ENCODE data around the gene CORO6.

The CORO6 gene

DNA sequence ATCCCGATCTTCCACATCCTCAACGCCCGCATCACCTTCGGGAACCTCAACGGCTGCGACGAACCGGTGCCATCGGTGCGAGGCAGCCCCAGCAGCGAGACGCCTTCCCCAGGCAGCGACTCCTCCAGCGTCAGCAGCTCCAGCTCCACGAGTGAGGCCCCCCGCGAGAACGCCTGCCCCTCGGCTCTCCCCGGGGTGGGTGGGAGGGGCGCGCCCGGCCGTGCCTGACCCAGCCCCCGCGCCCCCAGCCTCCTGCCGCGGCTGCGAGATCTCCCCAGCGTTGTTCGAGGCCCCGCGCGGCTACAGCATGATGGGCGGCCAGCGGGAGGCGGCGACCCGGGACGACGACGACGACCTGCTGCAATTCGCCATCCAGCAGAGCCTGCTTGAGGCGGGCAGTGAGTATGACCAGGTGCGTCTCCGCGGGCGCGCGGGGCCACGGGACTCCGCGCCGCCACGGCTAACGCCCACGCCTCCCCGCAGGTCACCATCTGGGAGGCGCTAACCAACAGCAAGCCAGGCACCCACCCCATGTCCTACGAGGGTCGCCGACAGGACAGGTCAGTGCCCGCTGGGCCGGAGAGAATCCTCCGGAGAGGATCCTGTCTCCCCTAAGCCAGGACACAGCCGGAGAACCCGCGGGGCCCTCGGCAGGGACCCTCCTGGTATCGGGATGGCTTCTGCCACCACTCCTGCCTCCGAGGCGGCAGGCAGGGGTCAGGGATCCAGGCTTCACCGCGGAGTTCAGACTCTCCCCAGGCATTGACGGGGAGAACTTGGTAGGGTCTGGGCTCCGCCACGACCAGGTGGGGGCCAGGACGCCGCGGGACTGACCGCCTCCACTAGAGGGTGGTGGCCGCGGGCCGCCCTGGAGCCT, 10.1 kb downstream of the CORO6 start:
- no peak for DNase-seq (ENCODE audit: low spot score)

- DNase-seq (ENCODE audit: low spot score): no peak
These were observed 10.7 kb downstream of the CORO6 start for GRCh38 chr17:29612094-29612403.

DNA sequence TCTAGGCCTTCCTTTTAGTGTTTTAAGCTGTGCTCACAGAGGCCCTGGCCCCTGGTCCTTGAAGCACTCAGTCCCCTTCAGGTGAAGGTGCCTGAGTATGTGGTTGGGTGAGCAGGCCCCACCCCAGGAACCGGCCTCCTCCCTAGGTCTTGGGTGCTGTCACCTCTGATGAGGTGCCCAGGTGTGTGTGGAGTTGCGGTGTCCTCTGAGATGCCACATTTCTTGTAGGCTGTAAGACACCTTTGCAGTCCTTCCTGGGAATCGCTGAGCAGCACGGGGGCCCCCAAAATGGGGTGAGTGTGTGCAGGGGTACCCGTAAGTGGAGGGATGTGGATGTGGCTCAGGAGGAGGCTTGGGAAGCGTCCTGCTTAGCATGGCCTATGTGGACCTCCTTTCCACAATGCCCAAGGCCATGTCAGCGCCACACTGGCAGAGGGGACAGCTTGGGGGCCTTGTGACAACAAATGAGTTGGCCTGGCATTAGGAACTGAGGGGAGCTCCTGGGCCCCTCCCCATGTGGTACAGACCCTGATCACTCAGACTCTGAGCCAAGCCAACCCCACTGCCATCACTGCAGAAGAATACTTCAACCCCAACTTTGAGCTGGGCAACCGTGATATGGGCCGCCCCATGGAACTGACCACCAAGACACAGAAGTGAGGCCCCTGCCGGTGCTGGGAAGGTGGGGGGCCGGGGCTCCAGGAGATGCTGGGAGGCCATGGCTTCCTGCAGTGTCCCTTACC, 11.2 kb downstream of the CORO6 start:
- peak; percentile 6 for DNase-seq (ENCODE audit: low spot score)

- DNase-seq (ENCODE audit: low spot score): no peak
These were observed 12.3 kb downstream of the CORO6 start for GRCh38 chr17:29610395-29610794.

DNA sequence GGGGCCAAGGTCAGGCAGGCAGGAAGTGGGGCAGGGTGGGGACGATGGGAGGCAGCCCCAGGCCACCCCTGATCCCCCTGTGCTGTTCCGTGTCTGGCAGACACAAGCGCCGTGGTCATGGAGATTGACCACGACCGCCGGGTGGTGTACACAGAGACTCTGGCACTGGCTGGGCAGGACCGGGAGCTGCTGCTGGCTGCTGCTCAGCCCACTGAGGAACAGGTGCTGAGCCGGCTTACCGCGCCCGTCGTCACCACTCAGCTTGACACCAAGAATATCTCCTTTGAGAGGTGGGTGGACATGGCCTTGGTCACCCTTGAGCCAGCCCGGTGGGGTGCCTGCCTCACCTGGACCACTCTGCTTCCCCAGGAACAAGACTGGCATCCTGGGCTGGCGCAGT, 13.7 kb downstream of the CORO6 start:
- DNase-seq (ENCODE audit: low spot score): no peak

- peak; percentile 3 for DNase-seq (ENCODE audit: low spot score)
These were observed 15.0 kb downstream of the CORO6 start for GRCh38 chr17:29607557-29608195.

DNA sequence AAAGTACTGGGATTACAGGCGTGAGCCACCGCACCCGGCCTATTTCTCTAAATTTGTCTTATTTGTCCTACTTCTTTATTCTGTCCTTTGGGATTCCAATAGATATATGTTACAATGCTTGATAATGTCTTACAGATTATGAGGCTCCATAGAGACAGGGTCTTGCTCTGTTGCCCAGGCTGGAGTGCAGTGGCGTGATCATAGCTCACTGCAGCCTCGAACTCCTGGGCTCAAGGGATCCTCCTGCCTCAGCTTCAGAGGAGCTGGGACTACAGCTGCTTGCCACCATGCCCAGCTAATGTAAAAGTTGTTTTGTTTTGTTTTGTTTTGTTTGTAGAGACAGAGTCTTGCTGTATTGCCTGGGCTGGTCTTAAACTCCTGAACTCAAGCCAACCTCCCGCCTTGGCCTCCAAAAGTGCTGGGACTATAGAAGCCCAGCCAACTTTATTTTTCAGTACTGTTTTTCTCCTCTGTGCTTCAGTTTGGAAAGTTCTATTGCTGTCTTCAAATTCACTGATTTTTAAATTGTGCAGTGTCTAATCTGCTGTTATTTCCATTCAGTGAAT, 19.5 kb downstream of the CORO6 start:
- no peak for DNase-seq (ENCODE audit: low spot score)

DNA sequence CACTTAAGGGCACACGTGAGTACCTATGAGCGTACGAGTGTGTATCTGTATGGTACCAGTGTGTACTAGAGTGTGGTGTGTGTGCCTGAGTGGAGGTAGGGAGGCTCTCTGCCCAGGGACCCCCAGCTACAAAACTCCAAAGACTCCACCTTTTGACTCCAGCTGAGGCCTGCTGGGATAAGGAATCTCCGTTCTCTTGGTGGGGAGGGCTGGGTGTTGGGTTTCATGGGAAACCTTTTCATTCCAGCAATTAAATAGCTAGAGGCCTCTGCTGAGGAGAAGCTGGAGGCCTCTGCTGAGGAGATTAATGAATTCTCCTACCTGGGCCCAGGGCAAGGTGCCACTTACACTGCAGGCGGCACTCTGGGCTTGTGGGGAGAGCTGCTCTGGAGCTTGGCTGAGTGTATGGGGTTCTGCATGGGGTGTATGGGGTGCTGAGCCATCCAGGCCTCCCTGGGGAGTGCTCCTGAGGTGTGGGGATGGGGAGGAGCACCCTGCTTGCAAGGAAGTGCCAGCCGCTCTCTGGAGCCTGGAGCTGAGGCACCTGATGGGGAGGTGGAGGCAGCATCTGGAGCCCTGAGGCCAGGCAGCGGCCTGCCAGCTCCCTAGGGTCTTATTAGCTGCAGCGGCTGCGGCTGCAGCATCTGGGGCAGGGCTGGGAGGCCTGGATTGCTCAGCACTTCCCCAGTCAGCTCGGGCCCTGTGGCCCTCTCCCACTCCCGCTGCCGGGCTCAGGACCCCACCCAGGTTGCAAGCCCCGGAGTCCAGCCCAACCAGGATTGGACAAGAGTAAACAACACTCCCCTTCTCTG, 25.1 kb downstream of the CORO6 start:
- no peak for DNase-seq (ENCODE audit: low spot score)

DNA sequence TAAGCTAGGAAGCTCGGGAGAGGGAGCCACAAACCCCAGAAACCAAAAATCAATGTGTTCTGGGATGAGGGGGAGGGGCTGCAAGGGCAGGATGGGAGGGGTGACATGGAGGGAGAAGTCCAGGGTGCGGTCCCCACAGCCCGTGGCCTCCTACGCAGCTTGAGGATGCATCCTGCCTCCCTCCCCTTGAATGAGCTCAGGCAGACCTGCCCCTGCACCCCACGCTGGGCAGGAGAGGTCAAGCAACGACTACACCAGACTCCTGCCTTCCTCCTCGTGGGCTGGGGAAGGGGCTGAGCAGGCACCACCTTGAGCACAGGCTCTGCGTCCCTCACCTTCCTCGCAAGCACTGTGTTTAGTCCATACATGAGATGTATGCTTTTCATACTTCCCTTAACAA, 25.9 kb downstream of the CORO6 start:
- no peak for DNase-seq (ENCODE audit: low spot score)

GRCh38 chr17:29595943-29596774, 26.6 kb downstream of the CORO6 start:
- DNase-seq (ENCODE audit: low spot score): no peak

DNA sequence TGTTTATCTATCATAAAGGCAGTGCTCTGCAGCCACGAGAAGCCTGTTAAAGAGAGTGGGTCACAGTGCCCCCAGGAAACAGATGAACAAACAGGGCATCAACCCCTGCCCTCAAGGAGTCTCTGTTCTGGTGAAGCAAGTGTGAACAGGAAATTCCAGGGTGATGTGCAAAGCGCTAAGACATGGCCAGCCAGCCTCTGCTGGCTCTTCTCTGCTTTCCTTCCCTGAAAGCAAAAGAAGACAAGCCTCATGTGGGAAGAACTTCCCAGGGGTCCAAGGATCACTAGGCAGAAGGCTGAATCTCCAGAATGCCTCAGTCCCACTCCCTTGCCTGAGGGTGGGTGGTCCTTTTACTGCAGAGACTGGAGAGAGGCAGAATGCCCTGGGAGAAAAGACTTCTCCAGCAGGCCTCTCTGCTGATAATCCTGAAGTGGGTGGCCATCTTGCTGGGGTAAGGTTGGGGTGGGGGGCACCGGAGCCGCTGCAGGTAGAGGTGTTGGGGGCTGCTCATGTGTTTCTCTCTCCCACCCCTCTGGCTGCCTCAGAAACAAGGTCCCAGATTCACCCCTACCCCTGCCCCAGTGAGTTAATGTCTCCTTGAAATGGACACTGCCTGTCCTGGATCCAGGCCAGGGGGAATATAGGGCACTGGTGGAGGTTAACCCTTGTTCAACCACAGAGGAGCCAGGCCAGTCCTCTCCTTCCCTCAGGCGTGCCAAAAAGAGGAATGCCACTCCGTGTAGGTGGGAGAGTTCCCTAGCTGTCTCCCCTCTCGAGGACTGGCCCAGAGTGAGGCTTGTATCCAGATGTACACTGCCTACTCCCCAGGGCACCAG, 27.4 kb downstream of the CORO6 start:
- no peak for DNase-seq (ENCODE audit: low spot score)

GRCh38 chr17:29594519-29595090, 28.1 kb downstream of the CORO6 start:
- no peak for DNase-seq (ENCODE audit: low spot score)

DNA sequence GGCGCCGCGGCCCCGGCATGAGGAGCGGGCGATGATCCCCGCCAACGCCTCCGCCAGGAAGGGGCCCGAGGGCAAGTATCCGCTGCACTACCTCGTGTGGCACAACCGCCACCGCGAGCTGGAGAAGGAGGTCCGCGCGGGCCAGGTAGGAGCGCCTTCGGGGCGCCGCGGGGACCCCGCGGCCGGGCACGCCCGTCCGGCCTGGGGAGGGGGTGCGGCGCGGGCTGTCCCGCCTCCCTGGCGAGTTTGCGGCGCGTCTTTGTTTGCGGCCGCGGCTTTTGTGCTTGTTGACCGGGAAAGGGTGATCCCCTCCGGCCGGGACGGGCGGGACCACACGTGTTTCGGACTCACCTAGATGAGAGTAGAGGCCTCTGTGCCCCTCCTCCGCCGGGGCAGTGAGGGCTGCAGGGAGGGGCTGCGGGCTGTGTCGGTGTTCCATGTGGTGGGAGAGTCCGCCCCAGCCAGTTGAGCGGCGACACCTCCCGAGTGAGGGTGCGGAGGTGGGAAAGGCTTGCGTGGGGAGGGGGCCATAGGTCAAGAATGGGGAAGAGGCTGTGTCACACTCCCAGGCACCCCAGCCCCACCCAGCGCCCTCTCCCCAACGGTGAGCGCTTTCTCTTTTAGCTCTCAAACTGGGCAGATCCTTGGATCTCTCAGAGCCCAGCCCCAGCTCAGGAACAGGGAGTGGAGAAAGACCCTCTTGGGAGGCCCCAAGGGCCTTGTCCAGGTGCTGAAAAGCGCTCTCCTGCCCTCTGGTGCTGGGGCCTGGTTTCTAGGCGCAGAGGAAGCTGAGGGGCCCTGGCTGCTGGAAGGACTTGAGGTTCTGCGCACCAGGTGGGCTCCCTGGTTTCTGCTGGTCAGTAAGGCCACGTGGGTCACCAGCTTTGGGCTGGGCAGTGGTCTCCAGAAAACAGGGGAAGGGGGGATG, 28.9 kb downstream of the CORO6 start:
- DNase-seq (ENCODE audit: low spot score): peak; percentile 69

DNA sequence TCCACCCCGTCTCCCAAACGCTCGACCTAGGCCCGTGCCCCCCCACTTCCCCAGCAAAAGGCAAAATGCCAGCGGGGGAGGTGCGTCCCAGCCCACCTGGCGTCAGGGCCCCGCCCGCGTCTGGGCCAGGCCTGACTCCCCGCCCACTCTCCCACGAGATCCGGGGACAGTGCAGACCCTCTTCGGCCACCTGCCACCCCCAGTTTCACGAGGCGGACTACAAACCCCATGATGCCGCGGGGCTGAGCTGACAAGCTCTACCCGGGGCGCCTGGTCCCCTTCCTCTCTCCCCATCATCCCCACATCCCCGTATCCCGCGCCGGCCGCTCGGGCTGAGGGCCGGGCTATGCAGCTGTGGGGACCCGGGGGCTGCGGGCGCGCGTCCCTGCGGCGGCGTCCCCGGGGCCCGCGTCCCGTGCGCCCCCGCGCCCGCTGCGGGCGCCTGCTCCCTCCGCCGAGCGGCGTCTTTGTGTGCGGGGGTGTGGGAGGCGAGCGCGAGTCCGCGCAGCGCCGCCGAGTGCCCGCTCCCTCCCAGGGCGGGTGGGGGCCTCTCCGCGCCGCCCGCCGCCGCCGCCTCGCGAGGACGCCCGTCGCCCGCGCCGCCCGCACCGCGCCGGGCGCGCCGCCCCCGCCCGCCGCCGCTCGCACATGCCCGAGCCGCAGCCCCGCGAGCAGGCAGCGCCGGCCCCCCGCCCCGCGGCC, 29.7 kb downstream of the CORO6 start, which contains the start of gene ANKRD13B:
Gene ANKRD13B (plus strand): TSS at position 283 of the 702 bp plus-strand sequence. CDS start 490 bp downstream, outside the sequence.
- peak; percentile 74 for DNase-seq (ENCODE audit: low spot score)

DNA sequence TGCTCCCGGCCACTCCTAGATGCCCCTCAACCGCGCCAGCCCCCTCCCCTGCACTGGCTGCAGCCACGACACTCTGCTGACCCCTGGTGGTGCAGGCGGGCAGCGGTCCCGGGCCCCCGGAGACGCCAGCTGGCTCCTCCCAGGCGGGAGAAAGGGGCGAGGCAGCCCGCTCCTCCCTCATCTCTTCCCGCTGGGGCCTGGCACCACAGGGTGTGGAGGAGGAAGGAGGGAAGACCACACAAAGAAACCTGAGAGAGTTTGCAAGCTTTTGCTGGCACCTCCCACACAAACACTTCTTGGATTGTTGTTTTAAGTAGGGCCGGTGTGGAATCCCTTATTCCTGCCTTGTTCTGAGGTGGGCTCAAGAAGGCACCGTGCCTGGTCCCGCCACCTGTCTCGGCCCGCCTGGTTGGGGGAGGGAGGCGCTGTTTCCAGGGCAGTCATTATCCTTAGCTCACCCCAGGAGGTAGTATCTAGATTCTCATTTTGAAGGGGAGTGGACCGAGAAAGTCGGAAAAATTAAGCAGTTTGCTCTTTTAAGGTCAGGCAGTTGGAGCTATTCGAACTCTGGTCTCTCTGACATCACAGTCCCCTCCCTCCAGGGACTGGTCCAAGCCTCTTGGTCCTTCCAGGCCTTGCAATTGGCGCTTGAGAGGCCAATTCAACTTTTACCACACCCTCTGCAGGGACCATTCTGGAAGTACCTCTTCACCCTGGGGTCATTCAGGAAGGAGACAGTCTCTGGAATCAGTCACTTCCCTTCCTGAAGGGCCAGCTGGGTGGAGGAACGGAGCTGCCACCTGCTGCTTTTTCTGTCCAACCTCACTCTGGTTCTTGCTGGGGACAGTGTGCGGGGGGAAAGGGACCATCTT, 30.7 kb downstream of the CORO6 start:
- peak; percentile 98 for DNase-seq (ENCODE audit: low spot score)

DNA sequence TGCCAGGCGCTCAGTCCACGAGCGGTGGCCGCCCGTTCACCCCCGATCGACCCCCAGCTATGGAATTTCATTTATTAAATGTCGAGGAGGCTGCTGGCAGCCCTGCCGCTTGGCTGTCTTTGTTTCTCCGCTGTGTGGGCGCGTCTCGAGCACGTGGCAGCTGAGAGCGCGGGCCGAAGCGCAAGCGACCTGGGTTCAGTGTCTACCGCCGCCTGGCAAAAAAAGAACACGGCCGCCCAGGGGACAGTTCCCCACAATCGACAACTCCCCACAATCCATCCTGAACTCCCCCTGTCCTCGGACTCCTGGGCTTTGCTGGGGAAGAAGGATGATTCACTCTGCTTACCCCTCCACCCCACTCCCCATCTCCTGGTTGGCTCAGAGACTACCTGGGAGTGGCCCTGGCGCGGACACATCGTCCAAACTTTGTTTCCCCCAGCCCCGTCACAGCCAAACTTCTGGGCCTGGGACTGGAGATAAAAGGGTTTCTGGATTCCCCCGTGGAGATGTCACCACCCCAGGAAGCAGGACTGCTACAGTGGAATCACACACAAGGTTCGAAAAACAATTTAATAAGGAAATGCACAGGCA, 31.5 kb downstream of the CORO6 start:
- DNase-seq (ENCODE audit: low spot score): peak; percentile 80
